ENCODE results near the gene EPHA7. TPM values are rescaled to one million over a fixed set of nuclear protein-coding genes. Genes with fewer than 3 reads are reported as not detected.

EPHA7 gene
- total RNA-seq, 1 experiment from 2014 or later: not detected

GRCh38 chr6:93299622-93300021 is 119.7 kb downstream of the EPHA7 start:
- Histone ChIP-seq H2AFZ (ENCODE audit: low read depth, low read length, poor library complexity, severe bottlenecking) (no peak overlapping the region), H3K9ac (ENCODE audit: low read length) (no peak overlapping the region), H3K27me3 (ENCODE audit: insufficient read depth, low read length) (no peaks in the 10 kb centered on the region), H4K20me1 (ENCODE audit: insufficient read depth) (no peaks in the 10 kb centered on the region), H3K4me1 (ENCODE audit: control insufficient read depth in 1 of 2, insufficient read depth in 2 of 2, low read length in 2 of 2) (no peaks in the 10 kb centered on the region), H3K4me2 (ENCODE audit: low read length) (no peak overlapping the region), H3K36me3 (ENCODE audit: control insufficient read depth in 1 of 2, insufficient read depth in 2 of 2, low read length in 2 of 2) (no peaks in the 10 kb centered on the region), H3K79me2 (ENCODE audit: insufficient read depth, low read length) (no peaks in the 10 kb centered on the region), H3K9me3 (ENCODE audit: control insufficient read depth in 1 of 2, insufficient read depth in 1 of 2, low read depth in 1 of 2, low read length in 2 of 2) (peaks cover 3 to 17% of the 10 kb centered on the region in 2 experiments; a peak in 3 of 4 replicates), H3K27ac (ENCODE audit: low read depth, low read length) (no peak overlapping the region), H3K9me2 (ENCODE audit: insufficient read depth) (no peaks in the 10 kb centered on the region), H3K4me3 (replicated peaks in 1 of 2; ENCODE audit: low read depth in 1 of 2, low read length in 2 of 2) (no peak overlapping the region)
- RAD21 ChIA-PET (ENCODE audit: low non-redundant PET in 1 of 2, low total read pairs in 2 of 2, uncharacterized antibody in 2 of 2, unreplicated experiment in 2 of 2): no interaction called here
- POLR2A ChIA-PET: no interaction called here
- no TSS peak for BruUV-seq (replicated peaks)
- intact Hi-C loops (cut with micrococcal nuclease): no loop called here
- TF ChIP-seq ZFX (IDR thresholded peaks at IDR 0.05) (no peak), FOSL1 (IDR thresholded peaks at IDR 0.05; ENCODE audit: low read depth) (no peak), REST (IDR thresholded peaks at IDR 0.05; ENCODE audit: low read depth) (no peak), CEBPB (IDR thresholded peaks at IDR 0.05; ENCODE audit: low read depth) (no peak), POLR2AphosphoS5 (IDR thresholded peaks at IDR 0.05; ENCODE audit: low read depth, low read length) (no peak), JUND (IDR thresholded peaks at IDR 0.05) (no peak)
- TF ChIP-seq, protein P1, sequence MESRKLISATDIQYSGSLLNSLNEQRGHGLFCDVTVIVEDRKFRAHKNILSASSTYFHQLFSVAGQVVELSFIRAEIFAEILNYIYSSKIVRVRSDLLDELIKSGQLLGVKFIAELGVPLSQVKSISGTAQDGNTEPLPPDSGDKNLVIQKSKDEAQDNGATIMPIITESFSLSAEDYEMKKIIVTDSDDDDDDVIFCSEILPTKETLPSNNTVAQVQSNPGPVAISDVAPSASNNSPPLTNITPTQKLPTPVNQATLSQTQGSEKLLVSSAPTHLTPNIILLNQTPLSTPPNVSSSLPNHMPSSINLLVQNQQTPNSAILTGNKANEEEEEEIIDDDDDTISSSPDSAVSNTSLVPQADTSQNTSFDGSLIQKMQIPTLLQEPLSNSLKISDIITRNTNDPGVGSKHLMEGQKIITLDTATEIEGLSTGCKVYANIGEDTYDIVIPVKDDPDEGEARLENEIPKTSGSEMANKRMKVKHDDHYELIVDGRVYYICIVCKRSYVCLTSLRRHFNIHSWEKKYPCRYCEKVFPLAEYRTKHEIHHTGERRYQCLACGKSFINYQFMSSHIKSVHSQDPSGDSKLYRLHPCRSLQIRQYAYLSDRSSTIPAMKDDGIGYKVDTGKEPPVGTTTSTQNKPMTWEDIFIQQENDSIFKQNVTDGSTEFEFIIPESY (IDR thresholded peaks at IDR 0.05; ENCODE audit: extremely low read depth, insufficient replicate concordance, low read length): no peak
- CTCF ChIA-PET: no interaction called here
- DNase-seq (ENCODE audit: low read depth, low spot score) (no peak), ATAC-seq (no peak)
